ENCODE data around the gene FAM151B.
"Not testable (repeated sequence)": the region's sequence is repeated elsewhere in the genome, so short reads cannot be mapped to it uniquely, and the experiment has no call there.

Gene FAM151B

GRCh38 chr5:80504833-80505232 is 16.9 kb downstream of the FAM151B start:
- no peak for DNase-seq

GRCh38 chr5:80507663-80508062 is 19.8 kb downstream of the FAM151B start:
- no peak for DNase-seq

DNA sequence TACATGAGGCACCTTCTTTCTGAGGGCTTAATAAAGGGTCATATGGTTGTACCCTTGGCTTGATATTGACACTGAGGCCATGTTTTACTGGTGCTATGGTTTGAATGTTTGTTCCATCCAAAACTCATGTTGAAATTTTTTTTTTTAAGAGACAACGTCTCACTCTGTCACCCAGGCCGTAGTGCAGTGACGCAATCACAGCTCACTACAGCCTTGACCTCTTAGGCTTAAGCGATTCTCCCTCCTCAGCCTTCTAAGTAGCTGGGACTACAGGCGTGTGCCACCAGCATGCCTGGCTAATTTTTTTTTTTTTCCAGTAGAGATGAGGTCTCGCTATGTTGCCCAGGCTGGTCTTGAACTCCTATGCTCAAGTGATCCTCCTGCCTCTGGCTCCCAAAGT is 20.9 kb downstream of the FAM151B start:
- no peak for DNase-seq

GRCh38 chr5:80509362-80509761 is 21.5 kb downstream of the FAM151B start:
- DNase-seq, result no peak

DNA sequence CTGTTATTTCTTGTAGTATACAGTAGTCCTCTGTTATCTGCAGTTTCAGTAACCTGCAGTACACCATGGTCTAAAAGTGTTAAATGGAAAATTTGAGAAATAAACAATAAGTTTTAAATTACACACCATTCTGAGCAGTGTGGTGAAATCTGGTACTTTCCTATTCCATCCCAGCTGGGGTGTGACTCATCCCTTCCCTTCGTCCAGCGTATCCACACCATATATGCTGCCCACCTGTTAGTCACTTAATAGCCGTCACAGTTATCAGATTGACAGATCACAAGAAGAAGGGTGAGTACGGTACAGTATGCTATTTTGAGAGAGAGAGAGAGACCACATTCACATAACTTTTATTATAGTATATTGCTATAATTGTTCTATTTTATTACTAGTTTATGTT is 28.9 kb downstream of the FAM151B start:
- no peak for DNase-seq

- DNase-seq, result no peak
These were observed 52.8 kb downstream of the FAM151B start for GRCh38 chr5:80540691-80541090.

- no peak for DNase-seq
These were observed 53.5 kb downstream of the FAM151B start for GRCh38 chr5:80541392-80541791.

- no peak for DNase-seq
These were observed 66.7 kb downstream of the FAM151B start for GRCh38 chr5:80554646-80555045.

DNA sequence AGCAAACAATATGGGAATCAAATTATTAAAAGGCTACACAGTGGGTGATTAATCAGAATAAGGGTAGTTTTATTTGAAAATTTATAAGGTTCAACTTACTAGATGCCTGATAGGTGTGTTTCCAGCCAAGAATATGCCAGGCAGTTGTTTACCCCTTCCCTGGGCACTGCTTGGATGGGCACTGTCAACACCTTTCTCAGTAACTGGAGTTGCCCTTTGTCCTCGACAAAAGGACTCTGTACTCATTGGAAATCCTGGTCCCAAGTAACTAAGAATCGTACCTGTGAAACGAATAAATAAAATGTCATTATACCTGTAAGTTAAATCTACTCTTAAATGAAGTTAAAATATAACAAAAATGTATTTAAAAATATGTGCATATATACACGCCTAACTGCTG is 67.2 kb downstream of the FAM151B start:
- DNase-seq, result no peak

- no peak for DNase-seq
These were observed 71.3 kb downstream of the FAM151B start for GRCh38 chr5:80559244-80559643.

DNA sequence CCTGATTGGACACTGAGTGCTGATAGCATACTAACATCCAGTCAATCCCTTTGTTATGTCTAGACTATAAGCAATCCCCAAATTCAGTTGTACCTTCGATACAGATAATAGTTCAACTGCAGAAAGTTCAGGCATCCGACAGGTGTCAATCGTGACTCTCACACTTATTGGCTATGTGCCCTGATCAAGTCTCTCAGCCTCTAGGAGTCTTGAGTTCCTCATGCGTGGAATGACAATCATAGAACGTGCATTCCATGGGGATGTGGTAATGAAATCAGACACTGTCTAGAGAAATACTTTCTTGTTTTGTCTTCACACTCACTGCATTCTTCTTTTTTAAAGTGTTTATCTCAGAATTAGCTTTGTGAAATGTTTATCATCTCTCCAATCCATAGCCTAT is 77.4 kb downstream of the FAM151B start:
- DNase-seq, result no peak

- no peak for DNase-seq
These were observed 78.9 kb downstream of the FAM151B start for GRCh38 chr5:80566711-80567259.

DNA sequence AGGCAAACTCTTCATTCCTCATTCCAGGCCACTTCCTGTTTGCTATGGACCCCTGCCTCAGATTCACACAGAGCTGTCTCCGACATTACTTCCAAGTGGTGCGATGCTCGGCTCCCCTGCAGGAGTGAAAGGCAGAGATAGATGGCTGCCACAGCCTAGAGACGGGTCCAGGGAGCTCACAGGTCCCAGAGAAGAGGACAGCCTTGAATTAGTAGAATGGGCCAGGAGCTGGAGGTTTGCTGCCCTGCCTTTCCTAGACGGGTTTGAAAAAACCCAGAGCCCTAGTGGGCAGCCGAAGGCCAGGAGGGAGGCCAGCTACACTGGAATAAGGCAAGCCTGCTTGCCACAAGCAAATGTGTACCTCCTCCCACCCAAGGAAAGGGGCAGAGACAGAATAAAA is 80.4 kb downstream of the FAM151B start:
- no peak for DNase-seq

GRCh38 chr5:80569086-80569960 is 81.4 kb downstream of the FAM151B start:
- no peak for DNase-seq

DNA sequence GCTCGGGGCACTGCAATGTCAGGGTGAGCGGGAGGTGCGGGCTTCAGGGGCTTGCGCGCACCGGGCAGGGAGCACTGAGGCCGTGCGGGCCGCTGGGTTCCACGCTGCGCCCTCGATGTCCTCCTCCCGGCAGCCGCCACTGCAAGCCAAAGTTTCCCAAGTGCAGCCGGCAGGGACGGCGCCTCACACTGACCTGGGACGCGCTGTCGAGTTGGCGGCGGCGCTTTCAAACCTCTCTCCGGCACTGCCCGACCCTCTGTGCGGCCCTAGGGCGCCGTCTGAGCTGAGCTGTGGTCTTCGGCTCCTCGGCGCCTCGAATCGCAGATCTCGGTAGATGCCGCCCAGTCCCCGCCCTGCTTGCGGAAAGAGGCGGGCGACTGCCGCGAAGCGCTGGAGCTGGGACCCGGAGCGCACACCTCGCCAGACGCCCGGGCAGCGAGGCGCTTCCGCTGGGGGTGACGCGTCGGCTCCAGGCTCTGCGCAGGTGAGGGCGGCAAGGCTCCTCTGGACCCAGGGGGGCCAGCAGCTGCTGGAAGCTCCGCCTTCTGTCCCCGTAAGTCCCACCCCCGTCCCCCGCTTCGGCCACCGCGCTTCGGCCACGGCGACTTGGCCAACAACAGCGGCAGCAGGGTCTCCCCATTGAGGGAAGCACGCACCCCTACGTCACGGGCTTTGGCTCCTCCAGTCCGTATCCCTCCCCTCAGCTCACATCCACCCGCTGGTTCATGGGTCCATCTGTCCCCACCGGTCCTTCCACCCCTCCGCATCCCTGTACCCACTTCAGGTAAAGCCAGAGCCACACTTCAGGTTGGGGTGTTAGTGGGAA is 82.3 kb downstream of the FAM151B start, which contains the start of gene ANKRD34B:
TSS of gene ANKRD34B (minus strand) at position 320 of the 826 bp plus-strand sequence. CDS start 10,261 bp downstream, outside the sequence.
- DNase-seq, result no peak

DNA sequence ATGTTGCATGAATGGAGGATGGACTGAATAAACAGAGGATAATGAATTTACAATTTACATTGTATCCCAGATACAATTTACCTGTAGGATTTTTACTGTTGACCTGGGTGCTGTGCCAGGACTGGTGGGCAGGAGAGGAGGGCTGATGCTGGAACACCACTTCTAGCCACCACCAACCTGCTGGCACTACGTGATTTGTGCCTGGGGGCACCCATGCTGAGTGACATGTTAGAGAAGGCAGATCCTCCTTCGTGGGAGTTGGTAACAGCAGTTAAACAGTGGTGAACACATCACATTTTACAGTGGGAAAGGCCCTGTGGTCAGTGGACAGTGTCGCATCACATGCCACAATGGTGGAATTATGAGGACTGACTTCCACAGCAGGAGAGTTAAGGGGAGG is 85.2 kb downstream of the FAM151B start:
- no peak for DNase-seq

- DNase-seq, result no peak
These were observed 88.5 kb downstream of the FAM151B start for GRCh38 chr5:80576383-80576782.

- DNase-seq, result no peak
These were observed 89.8 kb downstream of the FAM151B start for GRCh38 chr5:80577707-80578106.

DNA sequence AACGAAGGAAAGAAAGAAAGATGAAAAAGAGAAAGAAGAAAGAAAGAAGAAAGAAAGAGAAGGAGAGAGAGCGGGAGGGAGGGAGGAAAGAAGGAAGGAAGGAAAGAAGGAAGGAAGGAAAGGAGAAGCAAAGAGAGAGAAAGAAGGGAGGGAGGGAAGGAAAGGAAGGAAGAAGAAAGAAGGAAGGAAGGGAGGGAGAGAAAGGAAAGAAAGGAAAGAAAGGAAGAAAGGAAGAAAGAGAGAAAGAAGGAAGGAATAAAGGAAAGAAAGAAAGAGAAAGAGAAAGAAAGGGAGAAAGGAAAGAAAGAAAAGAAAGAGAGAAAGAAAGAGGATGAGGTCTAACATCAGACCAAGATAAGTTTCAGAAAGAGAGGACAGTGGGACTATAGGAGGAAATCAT is 91.2 kb downstream of the FAM151B start:
- DNase-seq, result no peak

- DNase-seq, result not testable (repeated sequence)
These were observed 92.4 kb downstream of the FAM151B start for GRCh38 chr5:80580291-80580690.

GRCh38 chr5:80584770-80585169 is 96.9 kb downstream of the FAM151B start:
- no peak for DNase-seq

GRCh38 chr5:80588858-80589540 is 101.1 kb downstream of the FAM151B start:
- no peak for DNase-seq

- no peak for DNase-seq
These were observed 102.9 kb downstream of the FAM151B start for GRCh38 chr5:80590766-80591165.
